GM18858 (cell line): Measurements from ENCODE around the gene UBASH3A.

Experiments used
- ATAC-seq: cut with Tn5 transposase; IDR thresholded peaks from one replicate; pipeline ENCODE4 v1.9.1; 2021; ENCODE audit not compliant: unreplicated experiment

The UBASH3A gene

GRCh38 chr21:42445311-42445710, 41.6 kb downstream of the UBASH3A start:
- no peak for ATAC-seq

GRCh38 chr21:42446531-42446930, 42.8 kb downstream of the UBASH3A start:
- ATAC-seq: no peak

GRCh38 chr21:42447182-42447581, 43.5 kb downstream of the UBASH3A start:
- no peak for ATAC-seq

GRCh38 chr21:42447732-42448131, 44.0 kb downstream of the UBASH3A start:
- no peak for ATAC-seq

GRCh38 chr21:42448686-42449085, 45.0 kb downstream of the UBASH3A start:
- ATAC-seq: no peak

GRCh38 chr21:42451941-42452340, 48.2 kb downstream of the UBASH3A start:
- ATAC-seq: no peak

GRCh38 chr21:42452401-42453223, 48.9 kb downstream of the UBASH3A start:
- ATAC-seq: no peak

- no peak for ATAC-seq
These were observed 49.7 kb downstream of the UBASH3A start for GRCh38 chr21:42453224-42453985.

GRCh38 chr21:42453986-42454570, 50.4 kb downstream of the UBASH3A start:
- ATAC-seq: no peak

- ATAC-seq: no peak
These were observed 51.1 kb downstream of the UBASH3A start for GRCh38 chr21:42454786-42455185.

GRCh38 chr21:42455196-42455595, 51.5 kb downstream of the UBASH3A start:
- ATAC-seq: no peak

GRCh38 chr21:42455754-42456440, 52.2 kb downstream of the UBASH3A start:
- no peak for ATAC-seq

GRCh38 chr21:42456457-42456856, 52.8 kb downstream of the UBASH3A start:
- no peak for ATAC-seq

GRCh38 chr21:42459082-42459460, 55.4 kb downstream of the UBASH3A start:
- ATAC-seq: no peak

- no peak for ATAC-seq
These were observed 56.0 kb downstream of the UBASH3A start for GRCh38 chr21:42459546-42460215.

- ATAC-seq: peak; percentile 47
These were observed 56.9 kb downstream of the UBASH3A start for GRCh38 chr21:42460391-42461184.

- no peak for ATAC-seq
These were observed 57.5 kb downstream of the UBASH3A start for GRCh38 chr21:42461185-42461520.

GRCh38 chr21:42461881-42462877, 58.5 kb downstream of the UBASH3A start:
- no peak for ATAC-seq
